Thyroid gland (tissue), 4 donors: Measurements from ENCODE around the gene RNASET2.

Source experiments
- CTCF ChIP-seq, 6 experiments: fragments of 200-600 bp in 3 of 6; fragments of 450-650 bp in 3 of 6; sonication (generic) in 3 of 6; IDR thresholded peaks; one replicate each; pipeline ENCODE4 v1.5.1; 2016 to 2019; ENCODE audit warnings: antibody characterized with exemption in 6 of 6, mild to moderate bottlenecking in 2 of 6, inconsistent platforms in 1 of 6, moderate library complexity in 1 of 6
- POLR2A ChIP-seq, 2 donors: fragments of 450-650 bp; IDR thresholded peaks; one replicate each; pipeline ENCODE4 v1.6.1; 2017; ENCODE audit warnings: antibody characterized with exemption in 2 of 2, mild to moderate bottlenecking in 2 of 2, moderate library complexity in 1 of 2

GRCh38 chr6:166966268-166966667 lies 9.9 kb upstream of the RNASET2 start:
- TF ChIP-seq CTCF (IDR thresholded peaks at IDR 0.05) (no peak), POLR2A (IDR thresholded peaks at IDR 0.05) (no peak)
